Esophagus mucosa (tissue), 1 donor: ENCODE results near the gene CUEDC1. TPM values are rescaled to one million over a fixed set of nuclear protein-coding genes. Genes with fewer than 3 reads are reported as not detected.
"Not testable (repeated sequence)": the region's sequence is repeated elsewhere in the genome, so short reads cannot be mapped to it uniquely, and the experiment has no call there.

Experiments
- ATAC-seq: fragments of 200-7000 bp; cut with Tn5 transposase; one replicate; pipeline ENCODE4 v1.9.1; 2020
- total RNA-seq: library from RNA; stranded (reverse); gene quantifications from one replicate; pipeline ENCODE4 v1.2.4, GENCODE V29; 2023
- donor health status: DM: yes; HTN: yes; CAD: no.

Gene CUEDC1
- total RNA-seq, 1 donor from 2014 or later: 23.8 TPM

DNA sequence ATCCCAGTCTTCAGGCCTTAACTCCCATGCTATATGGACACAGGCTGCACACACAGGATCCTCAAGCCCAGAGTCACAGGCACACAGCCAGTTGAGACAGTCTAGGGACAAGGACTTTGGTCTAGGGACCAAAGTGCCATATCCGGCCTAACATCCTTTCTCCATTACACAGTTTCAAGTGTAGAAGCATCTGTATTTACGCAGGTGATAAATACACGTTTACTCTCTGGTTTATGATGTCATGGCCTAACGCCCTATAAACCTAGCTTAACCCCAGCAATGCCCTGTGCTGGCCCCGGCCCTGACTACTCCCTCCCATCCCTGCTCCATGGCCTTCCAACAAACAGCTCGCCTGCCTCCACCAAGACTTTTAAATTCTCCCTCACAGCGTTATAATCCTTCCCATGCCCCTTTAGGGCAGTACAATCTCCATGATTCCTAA, 17.1 kb downstream of the CUEDC1 start:
- no peak for ATAC-seq

DNA sequence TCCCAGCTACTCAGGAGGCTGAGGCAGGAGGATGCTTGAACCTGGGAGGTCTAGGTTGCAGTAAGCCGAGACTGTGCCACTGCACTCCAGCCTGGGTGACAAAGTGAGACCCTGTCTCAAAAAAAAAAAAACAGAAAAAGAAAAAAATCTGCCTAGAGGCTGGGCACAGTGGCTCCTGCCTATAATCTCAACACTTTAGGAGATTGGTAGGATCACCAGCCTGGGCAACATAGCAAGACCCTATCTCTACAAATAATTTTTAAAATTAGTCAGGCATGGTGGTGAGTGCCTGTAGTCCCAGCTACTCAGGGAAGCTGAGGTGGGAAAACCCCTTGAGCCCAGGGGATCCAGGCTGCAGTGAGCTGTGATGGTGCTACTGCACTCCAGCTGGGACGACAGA, 17.7 kb downstream of the CUEDC1 start:
- ATAC-seq: no peak

DNA sequence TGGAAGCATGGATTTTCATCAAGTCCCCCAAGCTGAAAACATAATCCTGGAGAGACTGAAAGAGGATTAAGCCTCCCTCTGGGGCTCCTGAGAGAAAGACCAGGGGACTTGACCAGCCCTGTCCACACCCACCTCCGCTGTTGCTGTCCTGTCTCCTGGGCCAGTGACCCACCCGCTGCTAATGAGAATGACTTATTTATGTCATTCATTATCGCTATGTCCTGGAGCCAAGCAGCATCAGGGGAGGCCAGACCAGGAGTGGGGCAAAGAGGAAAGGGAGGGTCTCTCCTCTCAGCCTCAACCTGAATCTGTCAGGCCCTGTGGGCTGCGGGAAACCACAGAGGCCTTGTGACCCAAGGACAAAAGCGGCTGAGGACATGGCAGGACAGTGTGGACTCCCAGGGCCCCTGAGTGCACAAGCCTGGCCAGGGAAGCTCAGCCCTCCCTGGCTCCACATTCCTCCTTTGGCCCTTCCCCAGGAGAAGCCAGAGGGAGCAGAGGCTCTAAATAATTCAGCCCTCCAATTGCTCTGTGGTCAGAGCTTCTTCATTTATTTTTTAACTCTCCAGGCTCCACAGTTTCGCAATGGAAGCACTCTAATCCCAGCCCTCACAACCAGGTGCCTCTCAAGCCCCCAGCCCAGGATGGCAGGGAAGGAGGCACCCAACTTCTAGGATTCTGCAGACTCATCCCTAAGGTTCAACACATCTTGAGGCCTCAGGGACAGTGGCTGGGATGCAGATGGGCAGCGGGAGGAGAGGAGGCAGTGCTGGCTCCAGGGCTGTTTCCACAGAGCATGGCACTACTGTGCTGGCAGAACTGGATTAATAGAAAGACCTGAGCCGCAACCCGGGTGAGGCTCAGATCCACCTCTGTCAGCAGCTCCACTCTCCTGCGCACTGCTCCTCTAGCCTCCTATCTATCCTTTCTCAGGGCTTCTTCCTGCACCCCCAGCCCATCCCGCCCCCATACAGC, 19.1 kb downstream of the CUEDC1 start:
- peak; percentile 10 for ATAC-seq

DNA sequence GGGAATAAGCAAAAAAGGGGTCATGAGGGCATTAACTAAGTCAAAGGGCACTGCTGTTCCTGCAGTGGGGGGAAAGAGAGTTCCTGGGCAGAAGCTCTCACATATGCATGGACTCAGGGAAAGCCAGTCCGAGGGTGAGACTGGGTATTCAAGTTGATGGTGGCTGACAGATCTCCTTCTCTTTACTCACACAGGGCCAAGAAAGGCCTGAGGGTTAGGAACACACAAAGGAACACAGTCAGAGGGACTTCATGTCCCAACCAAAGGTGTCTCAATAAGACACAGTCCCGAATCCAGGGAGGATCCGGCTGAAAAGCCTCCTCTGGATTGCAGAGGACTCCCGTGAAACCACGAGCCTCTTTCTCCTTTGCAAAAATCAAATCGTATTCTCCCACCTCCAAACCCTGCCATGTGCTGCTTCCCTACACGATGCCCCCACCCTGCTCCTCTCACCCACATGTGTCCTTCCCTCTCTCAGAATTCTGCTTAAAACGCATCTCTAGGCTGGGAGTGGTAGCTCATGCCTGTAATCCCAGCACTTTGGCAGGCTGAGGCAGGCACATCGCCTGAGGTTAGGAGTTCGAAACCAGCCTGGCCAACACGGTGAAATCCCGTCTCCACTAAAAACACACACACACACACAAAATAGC, 23.6 kb downstream of the CUEDC1 start:
- no peak for ATAC-seq

DNA sequence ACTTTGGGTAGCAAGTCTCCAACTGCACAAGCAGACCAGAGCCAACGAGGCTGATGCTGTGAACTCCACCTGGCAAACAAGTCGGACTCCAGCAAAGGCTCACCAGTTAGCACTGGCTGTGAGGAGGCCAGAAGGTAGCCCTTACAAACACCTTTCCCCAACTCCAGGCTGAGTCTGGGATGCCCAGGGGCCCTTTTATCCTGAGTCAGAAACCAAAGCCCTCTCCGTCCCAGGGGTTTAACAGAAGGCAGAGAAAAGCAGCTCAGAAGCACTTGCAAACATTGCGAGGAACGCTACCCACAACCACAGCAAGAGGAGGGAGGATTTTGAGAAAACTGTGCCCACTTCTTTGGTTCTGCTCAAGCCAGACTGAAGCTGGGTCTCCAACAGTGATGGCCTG, 25.0 kb downstream of the CUEDC1 start:
- no peak for ATAC-seq

DNA sequence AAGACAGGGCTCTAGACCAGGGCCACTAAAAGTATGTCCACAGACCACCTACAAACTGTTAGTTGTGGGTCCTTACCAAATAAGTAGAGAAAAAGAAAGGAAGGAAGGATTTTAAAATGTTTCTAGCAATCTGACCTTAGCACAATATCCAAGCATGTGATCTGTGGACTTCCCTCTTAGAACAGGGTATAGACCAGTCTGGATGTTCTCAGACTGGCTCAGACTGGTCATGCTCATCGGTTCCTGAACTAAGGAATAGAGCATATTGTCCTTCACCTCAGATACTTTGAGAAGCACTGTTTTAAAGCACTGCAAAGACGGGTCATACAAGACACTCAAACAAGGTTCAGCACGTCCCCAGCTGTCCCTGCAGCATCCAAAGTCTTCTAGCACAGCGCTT, 25.8 kb downstream of the CUEDC1 start:
- no peak for ATAC-seq

DNA sequence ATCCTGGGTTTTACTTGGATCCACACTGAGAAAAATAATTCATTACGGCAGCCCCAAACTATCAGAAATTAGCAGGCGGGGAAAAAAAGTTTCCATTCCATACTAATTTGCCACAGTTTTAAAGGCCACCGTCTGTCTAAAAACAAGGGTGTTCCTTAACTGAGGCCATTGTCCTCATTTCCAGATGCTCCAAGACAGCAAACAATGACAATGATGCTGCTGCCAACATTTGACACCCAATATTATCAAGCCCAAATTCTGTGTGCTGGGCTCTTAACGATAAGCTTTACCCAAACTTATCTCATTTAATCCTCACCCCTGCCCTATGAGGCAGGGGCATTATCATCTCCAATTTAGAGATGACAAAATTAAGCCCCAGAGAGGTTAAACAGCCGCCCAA, 26.3 kb downstream of the CUEDC1 start:
- ATAC-seq: no peak

DNA sequence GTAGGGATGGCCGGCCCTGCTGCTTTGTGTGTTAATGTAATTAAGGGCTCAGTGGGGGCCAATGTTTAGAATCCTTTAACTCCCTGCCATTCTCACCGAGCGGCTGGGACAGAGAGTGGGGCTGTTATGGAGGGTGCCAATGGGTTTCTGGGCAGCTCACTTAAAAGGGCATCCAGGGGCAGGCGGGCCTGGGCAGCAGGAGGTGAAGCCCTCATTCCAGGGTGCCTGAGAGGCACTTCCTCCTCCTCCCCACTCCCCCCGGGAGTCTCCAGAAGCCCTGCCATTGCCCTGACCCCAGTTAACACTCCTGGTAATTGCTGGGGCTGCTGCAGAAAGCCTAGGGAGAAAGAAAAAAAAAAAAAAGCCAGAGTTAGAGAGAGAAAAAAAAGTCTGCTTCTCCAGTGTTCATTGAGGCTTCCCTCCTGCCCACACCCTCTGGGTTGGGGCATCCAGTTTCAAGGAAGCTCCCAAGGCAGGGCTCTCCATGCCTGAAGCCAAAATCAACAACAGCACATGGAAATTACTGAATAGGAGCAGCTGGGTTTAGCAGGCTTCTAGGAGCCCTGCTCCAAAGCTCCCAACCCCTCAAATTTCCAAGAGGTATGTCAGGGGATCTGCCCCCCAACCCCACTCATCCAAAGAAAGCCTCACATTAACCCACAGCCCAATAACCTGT, 28.0 kb downstream of the CUEDC1 start:
- peak; percentile 71 for ATAC-seq

DNA sequence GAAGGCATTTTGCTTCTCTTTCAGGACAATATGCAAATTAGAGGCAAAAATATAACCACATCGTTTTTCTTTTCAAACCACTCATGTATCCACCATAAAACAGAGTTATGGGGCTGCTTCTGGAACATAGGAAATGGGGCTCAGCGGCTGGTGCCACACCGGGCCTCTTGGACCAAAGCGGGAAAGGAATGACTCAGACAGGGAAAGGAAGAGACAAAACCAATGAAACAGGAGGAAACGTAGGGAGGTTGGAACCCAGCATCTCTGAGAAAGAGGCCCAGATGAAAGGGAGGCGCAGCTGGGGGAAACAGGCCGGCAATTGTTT, 28.5 kb downstream of the CUEDC1 start:
- no peak for ATAC-seq

DNA sequence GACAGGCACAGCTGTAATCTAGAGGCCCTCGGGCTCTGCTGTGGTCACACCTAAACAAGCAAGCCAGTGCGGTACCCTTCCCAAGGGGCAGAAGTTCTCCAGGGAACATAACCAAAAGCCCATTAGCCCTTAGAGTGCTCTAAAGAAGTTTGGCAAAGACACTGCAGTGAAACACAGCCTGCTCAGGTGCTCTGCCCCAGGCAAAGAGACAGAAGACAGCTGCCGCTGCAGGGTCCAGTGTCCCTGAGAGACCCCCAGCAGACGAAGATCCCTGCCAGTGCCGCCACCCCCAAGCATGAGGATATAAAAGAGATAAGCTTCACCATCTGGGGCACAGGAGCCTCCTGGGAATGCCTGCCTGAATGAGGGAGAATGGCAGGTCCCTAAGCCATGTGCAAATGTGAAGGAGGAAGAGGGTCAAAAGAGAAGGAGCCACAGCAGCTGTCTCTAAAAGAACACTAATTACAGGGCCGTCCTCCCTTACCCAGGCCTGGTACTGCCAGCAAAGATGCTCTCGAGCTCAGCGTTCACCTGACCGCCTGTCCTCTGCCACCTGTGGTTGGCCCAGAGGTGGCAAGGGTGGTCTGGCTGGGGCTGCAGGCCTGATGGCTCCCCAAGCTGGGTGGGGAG, 29.7 kb downstream of the CUEDC1 start:
- no peak for ATAC-seq

DNA sequence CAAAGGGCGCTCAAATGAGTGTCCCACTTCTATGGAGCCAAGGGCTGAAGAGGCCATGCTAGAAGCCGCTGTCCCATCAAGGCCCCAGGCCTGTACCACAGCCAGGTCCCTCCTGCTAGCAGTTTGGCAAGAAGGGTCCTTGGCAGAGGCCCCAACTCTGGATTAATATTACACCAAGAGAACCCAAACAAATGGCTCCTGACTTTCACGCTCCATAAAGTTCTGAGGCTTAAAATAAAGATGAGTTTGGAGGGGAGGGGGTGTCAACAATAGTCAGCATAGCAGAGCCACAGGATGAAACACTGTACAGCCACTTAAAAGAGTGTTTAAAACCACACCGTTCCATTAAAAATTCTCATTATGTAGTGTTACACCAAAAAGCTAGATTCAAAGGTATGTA, 30.5 kb downstream of the CUEDC1 start:
- ATAC-seq: no peak

DNA sequence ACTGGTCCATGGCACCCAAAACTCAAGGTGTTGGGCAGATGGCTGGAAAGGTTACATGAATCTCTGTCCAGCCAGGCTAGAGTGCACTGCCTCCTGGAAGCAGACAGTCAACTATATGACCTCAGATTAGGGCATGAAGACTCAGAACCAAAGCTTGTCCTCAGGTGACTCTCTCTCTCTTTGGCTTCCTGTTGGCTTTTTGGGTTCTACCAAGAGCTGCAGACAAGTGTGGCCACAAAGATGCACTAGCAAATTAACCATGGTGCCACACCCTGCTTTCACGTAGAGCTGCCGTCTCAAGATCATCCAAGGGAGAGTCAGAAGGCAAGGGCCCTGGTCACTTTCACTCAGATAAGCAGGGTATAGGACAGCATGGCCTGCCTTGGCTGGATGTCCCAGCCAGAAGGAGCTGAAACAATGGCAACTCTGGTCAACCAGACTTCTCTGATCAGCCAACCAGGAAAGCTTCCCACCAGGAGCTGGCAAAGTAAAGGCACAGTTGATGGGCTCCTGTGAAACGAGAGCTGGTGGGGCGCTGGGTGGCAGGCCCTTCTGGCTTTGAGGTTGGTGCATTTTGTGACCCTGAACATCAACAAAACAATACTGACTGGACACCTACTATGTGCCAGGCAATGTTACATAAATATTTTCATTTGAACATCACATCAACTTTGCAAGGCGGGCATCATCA, 31.9 kb downstream of the CUEDC1 start:
- ATAC-seq: no peak

DNA sequence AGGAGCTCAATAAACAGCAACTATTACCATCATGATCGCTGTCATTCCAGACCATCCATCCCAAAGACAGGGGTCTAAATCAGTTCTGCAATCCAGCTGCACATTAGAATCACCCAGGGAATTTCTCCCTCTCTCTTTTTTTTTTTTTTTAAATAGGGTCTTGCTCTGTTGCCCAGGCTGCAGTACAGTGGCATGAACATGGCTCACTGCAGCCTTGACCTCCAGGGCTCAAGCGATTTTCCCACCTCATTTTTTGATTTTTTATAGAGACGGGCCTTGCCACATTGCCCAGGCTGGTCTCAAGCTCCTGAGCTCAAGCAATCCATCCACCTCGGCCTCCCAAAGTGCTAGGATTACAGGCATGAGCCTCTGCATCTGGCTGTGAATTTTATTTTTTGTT, 32.5 kb downstream of the CUEDC1 start:
- not testable (repeated sequence) for ATAC-seq

DNA sequence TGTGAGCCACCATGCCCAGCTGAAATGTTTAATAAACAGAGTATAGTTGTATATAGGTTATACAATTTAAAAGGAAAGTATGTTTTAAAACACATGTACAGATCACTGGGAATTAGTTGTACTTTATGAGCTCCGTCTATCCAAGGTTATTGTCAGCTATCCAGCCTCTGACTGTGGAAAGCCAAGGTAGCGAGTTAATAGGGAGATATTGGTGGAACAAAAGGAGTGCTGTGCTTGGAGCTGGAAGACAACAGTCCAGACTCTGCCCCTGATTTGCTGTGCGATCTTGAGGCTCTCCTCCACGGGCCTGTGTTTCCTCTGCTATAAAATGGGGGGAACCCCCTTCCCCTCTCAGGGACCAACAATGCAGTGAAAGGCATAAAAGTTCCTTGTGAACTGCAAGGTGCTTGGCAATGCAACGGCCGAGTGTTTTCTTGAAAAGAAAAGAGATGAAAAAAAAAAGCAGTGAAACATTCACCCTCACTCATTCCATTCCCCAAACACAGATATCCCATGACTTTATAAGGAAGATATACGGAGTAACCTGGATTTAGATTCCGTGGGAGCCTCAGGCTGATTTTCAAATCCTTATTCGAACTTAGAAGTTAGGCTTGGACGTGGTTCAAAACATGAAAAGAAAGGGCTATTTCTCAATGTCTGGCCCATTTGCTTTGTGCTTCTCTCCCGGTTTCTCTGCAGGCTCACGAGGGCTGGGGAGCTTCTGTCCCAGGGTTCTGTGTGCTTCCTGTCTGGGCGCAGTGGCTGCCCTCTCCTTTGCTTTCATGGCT, 34.1 kb downstream of the CUEDC1 start:
- peak; percentile 18 for ATAC-seq

DNA sequence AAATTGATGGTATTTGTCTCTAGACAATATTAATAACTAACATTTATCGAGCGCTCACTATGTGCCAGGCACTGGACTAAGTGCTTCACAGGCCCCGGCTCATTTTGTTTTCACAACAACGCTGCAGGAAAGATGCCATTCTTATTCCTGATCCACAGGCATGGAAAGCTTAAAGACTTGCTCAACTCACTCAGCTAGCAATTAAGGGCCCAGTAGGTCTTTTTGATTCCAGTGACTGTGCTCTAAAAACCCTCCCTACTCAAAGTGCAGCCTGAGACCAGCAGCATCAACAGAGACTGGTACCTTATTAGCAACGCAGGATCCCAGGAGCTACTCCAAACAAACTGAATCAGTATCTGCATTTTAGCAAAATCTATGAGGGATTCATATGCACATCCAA, 35.3 kb downstream of the CUEDC1 start:
- ATAC-seq: no peak

DNA sequence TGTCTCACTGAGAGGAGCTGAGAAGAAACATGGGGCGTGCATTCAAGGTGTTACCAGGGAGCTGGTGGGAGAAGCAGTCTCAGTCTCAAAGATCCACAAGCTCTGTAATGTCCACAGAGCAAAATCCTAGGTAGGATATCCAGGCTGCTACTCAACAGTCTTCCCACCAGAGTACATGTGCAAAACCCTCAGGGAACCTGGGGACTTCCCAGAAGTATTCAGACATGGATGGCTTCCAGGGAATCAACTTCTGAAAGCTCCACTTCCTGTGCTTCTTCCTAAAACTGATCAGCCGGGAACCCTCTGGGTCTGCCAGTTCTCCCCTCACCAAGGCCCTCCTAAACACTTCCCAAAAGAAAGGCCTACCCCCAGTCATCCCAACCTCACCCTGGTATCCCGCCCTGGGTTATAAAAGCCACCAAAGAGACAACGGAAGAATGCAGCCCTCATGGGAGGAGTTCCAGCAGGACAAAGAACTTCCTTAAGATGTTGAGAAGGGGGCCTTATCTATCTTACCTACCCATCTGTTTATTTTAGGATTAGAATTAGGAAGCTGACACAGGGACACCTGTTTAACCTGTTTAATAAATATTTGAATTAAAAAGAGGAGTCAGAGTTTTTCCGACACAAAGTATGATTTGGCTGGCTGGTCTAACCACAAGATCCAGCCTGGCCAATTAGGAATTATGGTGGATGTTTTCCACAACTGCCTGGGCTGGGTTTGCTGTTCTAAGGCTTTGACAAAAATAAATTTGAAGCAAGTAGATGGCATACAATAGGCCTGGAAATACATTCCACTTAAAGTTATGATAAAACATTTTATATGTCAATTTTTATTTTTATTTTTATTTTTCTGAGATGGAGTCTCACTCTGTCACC, 37.0 kb downstream of the CUEDC1 start:
- no peak for ATAC-seq

DNA sequence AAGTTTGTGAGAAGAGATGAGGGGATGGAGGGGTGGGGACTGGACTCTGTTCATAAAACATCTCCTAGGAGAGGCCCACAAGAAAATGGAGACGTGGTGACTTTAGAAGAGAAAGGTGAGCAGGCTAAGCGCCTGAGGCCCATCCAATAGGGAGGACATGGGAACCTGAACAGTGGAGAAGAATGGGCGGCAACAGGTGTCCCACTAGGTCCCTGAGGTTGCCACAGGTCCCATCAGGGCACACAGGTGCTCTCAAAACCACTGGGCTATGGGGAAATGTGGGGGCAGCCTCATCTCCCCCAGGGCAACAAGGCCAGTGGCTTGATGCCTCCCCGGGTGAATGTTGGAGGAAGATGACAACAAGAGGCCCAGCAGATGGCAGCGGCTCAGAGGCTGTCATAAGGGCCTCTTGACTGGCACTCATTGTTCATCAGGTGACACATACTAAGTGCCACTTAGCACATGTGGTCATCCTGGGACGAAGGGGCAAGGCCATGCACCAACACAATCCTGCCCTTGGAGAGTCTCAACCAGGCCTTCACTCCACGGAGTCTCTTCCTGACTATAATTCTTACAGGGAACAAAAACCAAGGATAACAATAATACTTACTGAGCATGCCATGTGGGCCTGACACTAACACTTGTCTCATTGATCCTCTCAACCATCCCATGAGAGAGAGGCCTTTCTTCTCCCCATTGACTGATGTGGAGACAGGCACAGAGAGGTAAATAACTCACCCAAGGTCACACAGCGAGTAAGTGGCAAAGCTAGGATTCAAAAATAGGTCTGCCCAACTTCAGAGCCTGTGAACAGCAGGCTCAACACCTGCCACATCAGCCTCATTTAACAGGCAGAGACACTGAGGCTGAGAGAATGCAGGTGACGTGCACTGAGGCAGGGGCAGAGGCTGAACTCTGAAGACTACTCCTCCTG, 38.0 kb downstream of the CUEDC1 start:
- peak; percentile 12 for ATAC-seq

DNA sequence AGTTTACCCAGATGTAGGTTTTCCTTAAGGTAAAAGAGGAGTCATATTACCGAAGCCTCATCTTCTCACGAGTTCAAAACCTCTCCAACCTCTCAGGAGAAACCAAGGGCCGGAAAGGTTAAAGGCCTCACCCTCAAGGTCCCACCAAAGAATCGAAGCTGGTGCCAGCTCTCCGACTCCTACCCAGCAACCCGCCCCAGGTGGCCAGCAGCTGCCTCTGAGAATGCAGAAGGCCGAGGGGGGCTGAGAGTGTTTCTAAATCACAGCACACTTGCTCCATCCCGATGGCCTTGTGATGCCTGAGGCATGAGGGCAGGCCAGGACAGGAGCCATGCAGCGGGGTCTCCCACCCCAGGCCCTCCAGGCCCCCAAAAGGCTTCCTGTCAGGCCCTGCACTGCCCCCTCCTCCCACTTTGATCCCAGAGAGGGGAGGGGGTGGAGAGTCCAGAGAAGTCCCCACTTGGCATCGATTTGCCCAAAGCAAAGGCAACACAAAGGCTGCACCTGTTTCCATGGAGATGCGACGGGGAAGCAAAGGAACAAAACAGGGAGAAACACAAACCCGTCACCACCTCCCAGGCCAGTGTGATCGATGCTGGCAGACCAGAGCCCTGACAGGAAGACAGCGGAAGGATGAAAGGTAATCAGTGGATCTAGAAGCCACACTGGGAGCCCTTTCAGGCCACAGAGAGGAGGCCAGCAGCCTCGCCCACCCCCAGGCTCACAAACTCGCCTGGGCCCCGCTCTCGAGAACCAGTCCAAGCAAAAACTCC, 39.0 kb downstream of the CUEDC1 start:
- ATAC-seq: no peak

DNA sequence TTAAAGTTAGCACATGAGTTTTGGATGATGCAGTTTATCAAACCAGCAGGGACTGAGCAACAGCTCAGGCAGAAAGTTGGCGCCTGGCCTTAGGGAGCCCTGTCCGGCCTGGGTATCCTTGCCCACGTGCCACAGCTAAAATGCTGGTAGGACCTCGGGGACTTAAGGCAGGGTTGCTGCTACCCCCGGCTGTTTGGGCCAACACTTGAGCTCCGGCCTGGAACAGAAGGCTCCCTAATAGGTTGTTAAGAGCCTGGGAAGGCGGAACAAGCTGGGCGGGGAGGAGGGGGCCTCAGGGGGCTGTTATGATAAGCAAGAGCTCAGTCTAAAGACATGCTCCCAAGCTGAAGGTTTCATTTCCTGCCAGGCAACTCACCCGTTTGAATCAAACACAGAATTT, 39.7 kb downstream of the CUEDC1 start:
- ATAC-seq: no peak
